ENCODE data around the gene RAD21L1. TPM values are rescaled to one million over a fixed set of nuclear protein-coding genes. Genes with fewer than 3 reads are reported as not detected.

RAD21L1 gene
- total RNA-seq (not detected), polyA plus RNA-seq (not detected)

DNA sequence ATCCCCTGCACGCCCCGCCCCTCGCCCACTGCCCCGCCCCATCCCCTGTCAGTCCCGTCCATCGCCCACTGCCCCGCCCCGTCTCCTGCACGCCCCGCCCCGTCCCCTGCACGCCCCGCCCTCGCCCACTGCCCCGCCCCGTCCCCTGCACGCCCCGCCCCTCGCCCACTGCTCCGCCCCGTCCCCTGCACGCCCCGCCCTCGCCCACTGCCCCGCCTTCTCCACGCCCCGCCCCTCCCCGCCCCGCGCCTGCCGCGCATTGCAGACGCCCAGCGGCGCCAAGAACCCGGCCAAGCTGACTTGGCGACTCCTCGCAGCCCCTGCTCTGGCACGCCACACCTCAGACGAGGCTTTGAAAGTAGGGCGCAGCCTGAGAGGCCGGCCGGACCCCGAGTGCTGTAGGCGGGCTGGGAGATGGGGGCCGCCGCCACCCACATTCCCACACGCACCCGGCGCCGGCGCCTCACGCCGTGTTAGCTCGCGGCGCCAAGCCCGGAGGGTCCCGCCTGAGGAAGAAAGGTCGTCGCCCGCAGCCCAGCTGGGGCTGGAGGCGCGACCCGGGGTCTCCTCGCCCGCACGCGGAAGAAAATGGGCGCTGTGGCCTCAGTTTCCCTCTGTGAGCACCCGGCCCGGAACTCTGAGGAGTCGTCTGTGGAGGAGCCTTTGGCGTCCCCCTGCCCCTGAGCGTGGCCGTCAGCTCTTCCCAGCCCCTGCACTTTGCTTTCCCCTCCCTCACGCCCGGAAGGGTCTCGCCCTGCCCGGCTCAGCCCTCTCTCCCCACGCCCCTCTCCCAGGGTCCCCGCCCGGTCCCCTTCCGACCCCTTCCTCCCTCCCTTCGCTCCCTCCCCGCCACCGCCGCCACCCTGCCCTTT is at the start of gene RAD21L1:
RAD21L1 (plus strand) TSS at position 262 of the 872 bp plus-strand sequence. CDS start 2,410 bp downstream, outside the sequence.
- peaks cover 0 to 8% (median 0%) of the 10 kb centered on the region in 4 donors for H3K27me3 ChIP-seq (ENCODE audit: control insufficient read depth in 4 of 4, insufficient read depth in 4 of 4, low read length in 3 of 4)

DNA sequence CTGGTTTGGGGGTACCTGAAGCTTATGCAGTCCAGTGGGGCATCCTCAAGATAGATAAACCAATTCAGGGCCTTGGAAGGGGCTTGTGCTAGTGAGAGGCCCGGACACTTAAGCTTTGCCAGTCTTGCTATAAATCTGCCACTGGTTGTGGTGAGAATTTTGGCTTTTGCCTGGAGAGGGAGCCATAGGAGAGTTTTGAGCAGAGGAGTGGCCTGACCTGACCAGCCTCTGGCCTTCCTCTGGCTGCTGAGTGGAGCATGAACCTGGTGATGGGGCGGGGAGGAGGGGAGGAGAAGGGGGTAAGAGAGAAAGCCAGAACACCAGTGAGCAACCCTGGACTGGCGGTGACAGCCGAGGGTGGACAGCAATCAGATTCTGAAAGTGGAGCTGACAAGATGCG is 48.2 kb upstream of the RAD21L1 start:
- no peak overlapping the region for H3K27ac ChIP-seq (ENCODE audit: low read depth in 1 of 2, low read length in 2 of 2)
- DNase-seq (ENCODE audit: low spot score), result no peak
- peaks cover 4 to 16% (median 7%) of the 10 kb centered on the region in 4 donors for H3K4me1 ChIP-seq (ENCODE audit: control insufficient read depth in 4 of 4, insufficient read depth in 4 of 4, low read length in 3 of 4)
- H3K36me3 ChIP-seq (ENCODE audit: control insufficient read depth in 4 of 4, insufficient read depth in 3 of 4, low read depth in 1 of 4, low read length in 3 of 4), result peaks cover 0 to 10% (median 0%) of the 10 kb centered on the region in 4 donors
- 80% methylated on average over 5 of the region's 5 CpGs for WGBS
- no peaks in the 10 kb centered on the region for H3K27me3 ChIP-seq (ENCODE audit: control insufficient read depth in 4 of 4, insufficient read depth in 4 of 4, low read length in 3 of 4)
- H3K4me3 ChIP-seq (ENCODE audit: low read depth in 1 of 3, low read length in 3 of 3), result no peak overlapping the region
- no peak overlapping the region for H3K9ac ChIP-seq (ENCODE audit: low read depth in 1 of 2, low read length in 2 of 2)
- no peak for TF ChIP-seq JUND (IDR thresholded peaks at IDR 0.05)
- TF ChIP-seq, protein P1, sequence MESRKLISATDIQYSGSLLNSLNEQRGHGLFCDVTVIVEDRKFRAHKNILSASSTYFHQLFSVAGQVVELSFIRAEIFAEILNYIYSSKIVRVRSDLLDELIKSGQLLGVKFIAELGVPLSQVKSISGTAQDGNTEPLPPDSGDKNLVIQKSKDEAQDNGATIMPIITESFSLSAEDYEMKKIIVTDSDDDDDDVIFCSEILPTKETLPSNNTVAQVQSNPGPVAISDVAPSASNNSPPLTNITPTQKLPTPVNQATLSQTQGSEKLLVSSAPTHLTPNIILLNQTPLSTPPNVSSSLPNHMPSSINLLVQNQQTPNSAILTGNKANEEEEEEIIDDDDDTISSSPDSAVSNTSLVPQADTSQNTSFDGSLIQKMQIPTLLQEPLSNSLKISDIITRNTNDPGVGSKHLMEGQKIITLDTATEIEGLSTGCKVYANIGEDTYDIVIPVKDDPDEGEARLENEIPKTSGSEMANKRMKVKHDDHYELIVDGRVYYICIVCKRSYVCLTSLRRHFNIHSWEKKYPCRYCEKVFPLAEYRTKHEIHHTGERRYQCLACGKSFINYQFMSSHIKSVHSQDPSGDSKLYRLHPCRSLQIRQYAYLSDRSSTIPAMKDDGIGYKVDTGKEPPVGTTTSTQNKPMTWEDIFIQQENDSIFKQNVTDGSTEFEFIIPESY (IDR thresholded peaks at IDR 0.05), result no peak
- TF ChIP-seq, protein P2, sequence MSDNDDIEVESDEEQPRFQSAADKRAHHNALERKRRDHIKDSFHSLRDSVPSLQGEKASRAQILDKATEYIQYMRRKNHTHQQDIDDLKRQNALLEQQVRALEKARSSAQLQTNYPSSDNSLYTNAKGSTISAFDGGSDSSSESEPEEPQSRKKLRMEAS (IDR thresholded peaks at IDR 0.05), result no peak
- TF ChIP-seq HNF4G (IDR thresholded peaks at IDR 0.05), result no peak
- TF ChIP-seq, protein P3, sequence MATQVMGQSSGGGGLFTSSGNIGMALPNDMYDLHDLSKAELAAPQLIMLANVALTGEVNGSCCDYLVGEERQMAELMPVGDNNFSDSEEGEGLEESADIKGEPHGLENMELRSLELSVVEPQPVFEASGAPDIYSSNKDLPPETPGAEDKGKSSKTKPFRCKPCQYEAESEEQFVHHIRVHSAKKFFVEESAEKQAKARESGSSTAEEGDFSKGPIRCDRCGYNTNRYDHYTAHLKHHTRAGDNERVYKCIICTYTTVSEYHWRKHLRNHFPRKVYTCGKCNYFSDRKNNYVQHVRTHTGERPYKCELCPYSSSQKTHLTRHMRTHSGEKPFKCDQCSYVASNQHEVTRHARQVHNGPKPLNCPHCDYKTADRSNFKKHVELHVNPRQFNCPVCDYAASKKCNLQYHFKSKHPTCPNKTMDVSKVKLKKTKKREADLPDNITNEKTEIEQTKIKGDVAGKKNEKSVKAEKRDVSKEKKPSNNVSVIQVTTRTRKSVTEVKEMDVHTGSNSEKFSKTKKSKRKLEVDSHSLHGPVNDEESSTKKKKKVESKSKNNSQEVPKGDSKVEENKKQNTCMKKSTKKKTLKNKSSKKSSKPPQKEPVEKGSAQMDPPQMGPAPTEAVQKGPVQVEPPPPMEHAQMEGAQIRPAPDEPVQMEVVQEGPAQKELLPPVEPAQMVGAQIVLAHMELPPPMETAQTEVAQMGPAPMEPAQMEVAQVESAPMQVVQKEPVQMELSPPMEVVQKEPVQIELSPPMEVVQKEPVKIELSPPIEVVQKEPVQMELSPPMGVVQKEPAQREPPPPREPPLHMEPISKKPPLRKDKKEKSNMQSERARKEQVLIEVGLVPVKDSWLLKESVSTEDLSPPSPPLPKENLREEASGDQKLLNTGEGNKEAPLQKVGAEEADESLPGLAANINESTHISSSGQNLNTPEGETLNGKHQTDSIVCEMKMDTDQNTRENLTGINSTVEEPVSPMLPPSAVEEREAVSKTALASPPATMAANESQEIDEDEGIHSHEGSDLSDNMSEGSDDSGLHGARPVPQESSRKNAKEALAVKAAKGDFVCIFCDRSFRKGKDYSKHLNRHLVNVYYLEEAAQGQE (IDR thresholded peaks at IDR 0.05), result no peak
- TF ChIP-seq, protein P4, sequence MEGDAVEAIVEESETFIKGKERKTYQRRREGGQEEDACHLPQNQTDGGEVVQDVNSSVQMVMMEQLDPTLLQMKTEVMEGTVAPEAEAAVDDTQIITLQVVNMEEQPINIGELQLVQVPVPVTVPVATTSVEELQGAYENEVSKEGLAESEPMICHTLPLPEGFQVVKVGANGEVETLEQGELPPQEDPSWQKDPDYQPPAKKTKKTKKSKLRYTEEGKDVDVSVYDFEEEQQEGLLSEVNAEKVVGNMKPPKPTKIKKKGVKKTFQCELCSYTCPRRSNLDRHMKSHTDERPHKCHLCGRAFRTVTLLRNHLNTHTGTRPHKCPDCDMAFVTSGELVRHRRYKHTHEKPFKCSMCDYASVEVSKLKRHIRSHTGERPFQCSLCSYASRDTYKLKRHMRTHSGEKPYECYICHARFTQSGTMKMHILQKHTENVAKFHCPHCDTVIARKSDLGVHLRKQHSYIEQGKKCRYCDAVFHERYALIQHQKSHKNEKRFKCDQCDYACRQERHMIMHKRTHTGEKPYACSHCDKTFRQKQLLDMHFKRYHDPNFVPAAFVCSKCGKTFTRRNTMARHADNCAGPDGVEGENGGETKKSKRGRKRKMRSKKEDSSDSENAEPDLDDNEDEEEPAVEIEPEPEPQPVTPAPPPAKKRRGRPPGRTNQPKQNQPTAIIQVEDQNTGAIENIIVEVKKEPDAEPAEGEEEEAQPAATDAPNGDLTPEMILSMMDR (IDR thresholded peaks at IDR 0.05; ENCODE audit: low read depth, low read length, missing input control), result peak; percentile 14
- TF ChIP-seq YY1 (IDR thresholded peaks at IDR 0.05), result no peak
- no peak for TF ChIP-seq FOXA2 (IDR thresholded peaks at IDR 0.05)
- TF ChIP-seq SP1 (IDR thresholded peaks at IDR 0.05), result no peak
- peak; percentile 33 to 39 for TF ChIP-seq RAD21 (IDR thresholded peaks at IDR 0.05)
- no peak for TF ChIP-seq TAF1 (conservative IDR thresholded peaks at IDR 0.05)
- TF ChIP-seq, protein P5, sequence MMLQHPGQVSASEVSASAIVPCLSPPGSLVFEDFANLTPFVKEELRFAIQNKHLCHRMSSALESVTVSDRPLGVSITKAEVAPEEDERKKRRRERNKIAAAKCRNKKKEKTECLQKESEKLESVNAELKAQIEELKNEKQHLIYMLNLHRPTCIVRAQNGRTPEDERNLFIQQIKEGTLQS (IDR thresholded peaks at IDR 0.05), result no peak
- TF ChIP-seq NR2F2 (IDR thresholded peaks at IDR 0.05), result no peak
- H3K9me3 ChIP-seq (ENCODE audit: control insufficient read depth in 4 of 4, low read length in 3 of 4), result no peaks in the 10 kb centered on the region

More for the DNA sequence above, at the start of gene RAD21L1:
- H3K4me1 ChIP-seq (ENCODE audit: control insufficient read depth in 4 of 4, insufficient read depth in 4 of 4, low read length in 3 of 4), result peaks cover 3 to 10% (median 7%) of the 10 kb centered on the region in 4 donors
- no peak within 1 kb of the TSS for H3K27ac ChIP-seq (ENCODE audit: low read depth in 1 of 2, low read length in 2 of 2)
- peak within 1 kb of the TSS; percentile 46 to 74 (median 69) for H3K4me3 ChIP-seq (ENCODE audit: low read depth in 1 of 3, low read length in 3 of 3)
- H3K9me3 ChIP-seq (ENCODE audit: control insufficient read depth in 4 of 4, low read length in 3 of 4), result no peaks in the 10 kb centered on the region
- peak; percentile 93 for DNase-seq (ENCODE audit: low spot score)
- TF ChIP-seq JUND (IDR thresholded peaks at IDR 0.05), result no peak
- TF ChIP-seq YY1 (IDR thresholded peaks at IDR 0.05), result no peak
- no peak for TF ChIP-seq EGR1 (IDR thresholded peaks at IDR 0.05; ENCODE audit: low read depth in 2 of 2)
- TF ChIP-seq NR2F2 (IDR thresholded peaks at IDR 0.05), result no peak
- no peak within 1 kb of the TSS for H3K9ac ChIP-seq (ENCODE audit: low read depth in 1 of 2, low read length in 2 of 2)
- no peaks in the 10 kb centered on the region for H3K36me3 ChIP-seq (ENCODE audit: control insufficient read depth in 4 of 4, insufficient read depth in 3 of 4, low read depth in 1 of 4, low read length in 3 of 4)
- WGBS, result 3% methylated on average over 88 of the region's 88 CpGs

Data from liver (tissue), 9 donors.